Tibial artery (tissue), 4 donors: ENCODE measurements around the gene ATF7IP.
"Not testable (repeated sequence)": the region's sequence is repeated elsewhere in the genome, so short reads cannot be mapped to it uniquely, and the experiment has no call there.

Experiments
- DNase-seq, 2 donors: peaks; one replicate each; pipeline ENCODE4 v3.0.0-alpha.2; 2019
- H3K27ac ChIP-seq, 2 donors: fragments of 200-600 bp; sonication (generic) in 1 of 2; 1 replicate in 1 of 2; 2 replicates in 1 of 2; pipeline ENCODE4 v1.5.1; 2018 to 2019; ENCODE audit warnings: mild to moderate bottlenecking in 1 of 2
- H3K27me3 ChIP-seq, 2 donors: fragments of 200-600 bp; sonication (generic) in 1 of 2; one replicate each; pipeline versions ENCODE4 v1.5.1 to v1.6.0; 2016 to 2019
- H3K36me3 ChIP-seq, 3 donors: fragments of 200-600 bp; sonication (generic) in 2 of 3; one replicate each; pipeline ENCODE4 v1.5.1; 2016 to 2019; ENCODE audit warnings: mild to moderate bottlenecking in 2 of 3
- H3K4me1 ChIP-seq, 4 donors: fragments of 200-600 bp; sonication (generic) in 2 of 4; 1 replicate in 3 of 4; 2 replicates in 1 of 4; pipeline ENCODE4 v1.5.1; 2016 to 2019
- H3K4me3 ChIP-seq, 2 donors: fragments of 200-600 bp; sonication (generic) in 1 of 2; 1 replicate in 1 of 2; 2 replicates in 1 of 2; pipeline ENCODE4 v1.5.1; 2018 to 2019; ENCODE audit warnings: mild to moderate bottlenecking in 2 of 2
- H3K9me3 ChIP-seq, 3 donors: fragments of 200-600 bp; sonication (generic) in 1 of 3; one replicate each; pipeline ENCODE4 v1.5.1; 2016 to 2019
- intact Hi-C: fragments of 100-400 bp; cut with DNase I; formaldehyde crosslinking; loops from one replicate; pipeline ENCODE4 v1.15.0; 2023; ENCODE audit warnings: low total_unique reads
- TF ChIP-seq, protein P1 (sequence below), 2 experiments: fragments of 200-600 bp in 1 of 2; fragments of 450-650 bp in 1 of 2; IDR thresholded peaks; one replicate each; pipeline ENCODE4 v1.5.1; 2017 to 2019; ENCODE audit warnings: antibody characterized with exemption in 2 of 2, mild to moderate bottlenecking in 1 of 2, moderate library complexity in 1 of 2

Gene ATF7IP

DNA sequence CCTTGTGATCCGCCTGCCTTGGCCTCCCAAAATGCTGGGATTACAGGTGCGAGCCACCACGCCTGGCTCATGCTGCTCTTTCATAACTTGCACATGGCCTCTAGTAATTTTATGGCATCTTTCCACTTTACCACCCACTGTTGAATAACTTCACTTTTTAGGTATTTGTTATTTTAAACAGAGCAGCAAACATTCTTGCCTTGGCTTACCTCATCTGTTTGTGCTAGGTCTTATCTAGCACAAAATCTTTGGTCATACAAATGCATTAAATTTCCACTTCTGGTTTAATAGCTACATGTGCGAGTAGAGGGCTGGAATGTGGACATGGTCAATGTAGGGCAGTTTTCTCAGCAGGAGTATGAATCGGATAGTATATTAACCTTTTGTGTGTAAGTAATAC is 38.8 kb upstream of the ATF7IP start:
- Histone ChIP-seq H3K36me3 (no peaks in the 10 kb centered on the region), H3K27me3 (no peaks in the 10 kb centered on the region), H3K4me1 (no peaks in the 10 kb centered on the region), H3K27ac (no peak overlapping the region), H3K9me3 (peaks cover 0 to 2% (median 0%) of the 10 kb centered on the region in 3 donors), H3K4me3 (no peak overlapping the region)
- intact Hi-C loops, result no loop called here
- DNase-seq, result no peak
- TF ChIP-seq, protein P1, sequence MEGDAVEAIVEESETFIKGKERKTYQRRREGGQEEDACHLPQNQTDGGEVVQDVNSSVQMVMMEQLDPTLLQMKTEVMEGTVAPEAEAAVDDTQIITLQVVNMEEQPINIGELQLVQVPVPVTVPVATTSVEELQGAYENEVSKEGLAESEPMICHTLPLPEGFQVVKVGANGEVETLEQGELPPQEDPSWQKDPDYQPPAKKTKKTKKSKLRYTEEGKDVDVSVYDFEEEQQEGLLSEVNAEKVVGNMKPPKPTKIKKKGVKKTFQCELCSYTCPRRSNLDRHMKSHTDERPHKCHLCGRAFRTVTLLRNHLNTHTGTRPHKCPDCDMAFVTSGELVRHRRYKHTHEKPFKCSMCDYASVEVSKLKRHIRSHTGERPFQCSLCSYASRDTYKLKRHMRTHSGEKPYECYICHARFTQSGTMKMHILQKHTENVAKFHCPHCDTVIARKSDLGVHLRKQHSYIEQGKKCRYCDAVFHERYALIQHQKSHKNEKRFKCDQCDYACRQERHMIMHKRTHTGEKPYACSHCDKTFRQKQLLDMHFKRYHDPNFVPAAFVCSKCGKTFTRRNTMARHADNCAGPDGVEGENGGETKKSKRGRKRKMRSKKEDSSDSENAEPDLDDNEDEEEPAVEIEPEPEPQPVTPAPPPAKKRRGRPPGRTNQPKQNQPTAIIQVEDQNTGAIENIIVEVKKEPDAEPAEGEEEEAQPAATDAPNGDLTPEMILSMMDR (IDR thresholded peaks at IDR 0.05), result no peak

DNA sequence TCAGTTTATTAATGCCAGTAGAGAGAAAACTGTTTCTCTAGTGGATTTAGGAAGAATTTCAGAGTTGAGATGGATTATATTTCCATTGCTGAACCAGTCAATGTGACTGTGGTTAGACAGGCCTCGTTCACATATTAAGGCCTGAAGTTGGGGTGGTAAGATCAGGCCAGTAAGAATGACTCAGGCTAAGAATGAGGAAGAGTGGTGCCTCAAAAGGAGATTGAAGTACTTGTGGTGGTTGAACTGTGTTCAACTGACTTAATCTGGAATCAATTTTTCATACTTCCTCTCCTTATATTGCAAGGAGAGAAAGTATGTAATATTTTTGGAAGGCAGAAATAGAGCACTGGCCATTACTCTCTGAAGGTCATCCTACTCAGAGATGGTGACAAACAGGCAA is 37.8 kb upstream of the ATF7IP start:
- TF ChIP-seq, protein P1 (IDR thresholded peaks at IDR 0.05), result no peak
- intact Hi-C loops, result no loop called here
- H3K27me3 ChIP-seq, result no peaks in the 10 kb centered on the region
- H3K9me3 ChIP-seq, result peaks cover 0 to 11% (median 0%) of the 10 kb centered on the region in 3 donors
- no peaks in the 10 kb centered on the region for H3K36me3 ChIP-seq
- no peak for DNase-seq
- H3K4me1 ChIP-seq, result no peaks in the 10 kb centered on the region
- no peak overlapping the region for H3K27ac ChIP-seq
- no peak overlapping the region for H3K4me3 ChIP-seq

DNA sequence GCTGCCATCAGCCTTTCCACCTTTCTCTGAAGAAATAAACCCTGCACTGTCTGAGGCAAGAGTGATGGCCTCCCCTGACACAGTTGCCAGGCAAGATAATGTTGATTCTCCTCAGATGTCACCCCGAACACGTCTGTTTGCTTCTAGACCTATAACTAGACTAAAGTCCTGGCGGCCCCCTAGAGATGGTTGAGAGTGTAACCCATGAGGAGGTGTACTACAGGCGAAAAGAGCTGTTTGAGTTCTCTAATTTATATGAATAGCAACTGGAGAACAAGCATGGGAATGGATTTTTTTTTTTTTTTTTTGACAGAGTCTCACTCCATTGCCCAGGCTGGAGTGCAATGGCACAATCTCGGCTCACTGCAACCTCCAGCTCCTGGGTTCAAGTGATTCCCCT is 33.0 kb upstream of the ATF7IP start:
- H3K4me1 ChIP-seq, result no peaks in the 10 kb centered on the region
- no peak for DNase-seq
- H3K4me3 ChIP-seq, result no peak overlapping the region
- no peak overlapping the region for H3K27ac ChIP-seq
- peaks cover 0 to 13% (median 0%) of the 10 kb centered on the region in 3 donors for H3K9me3 ChIP-seq
- no peaks in the 10 kb centered on the region for H3K27me3 ChIP-seq
- TF ChIP-seq, protein P1 (IDR thresholded peaks at IDR 0.05), result no peak
- H3K36me3 ChIP-seq, result no peaks in the 10 kb centered on the region
- intact Hi-C loops, result no loop called here

DNA sequence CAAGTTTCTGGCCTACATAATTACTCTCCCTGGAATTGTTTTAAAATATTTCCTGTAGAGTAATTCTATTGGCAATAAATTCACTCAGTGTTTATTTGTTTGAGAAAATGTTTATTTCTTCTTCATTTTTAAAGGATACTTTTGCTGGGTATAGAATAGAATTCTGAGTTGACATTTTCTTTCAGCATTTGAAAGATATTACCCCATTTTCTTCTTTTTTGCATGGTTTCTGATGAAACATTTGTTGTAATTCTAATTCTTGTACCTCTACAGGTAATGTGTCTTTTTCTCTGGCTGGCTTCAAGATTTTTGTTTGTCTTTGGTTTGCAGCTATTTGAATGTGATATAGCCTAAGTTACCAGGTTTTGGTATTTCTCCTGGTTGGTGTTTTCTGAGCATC is 25.1 kb upstream of the ATF7IP start:
- TF ChIP-seq, protein P1 (IDR thresholded peaks at IDR 0.05), result no peak
- H3K27me3 ChIP-seq, result no peaks in the 10 kb centered on the region
- H3K27ac ChIP-seq, result no peak overlapping the region
- no peak for DNase-seq
- no peaks in the 10 kb centered on the region for H3K4me1 ChIP-seq
- intact Hi-C loops, result no loop called here
- H3K4me3 ChIP-seq, result no peak overlapping the region
- H3K36me3 ChIP-seq, result no peaks in the 10 kb centered on the region
- H3K9me3 ChIP-seq, result peaks cover 2 to 22% (median 17%) of the 10 kb centered on the region in 3 donors

DNA sequence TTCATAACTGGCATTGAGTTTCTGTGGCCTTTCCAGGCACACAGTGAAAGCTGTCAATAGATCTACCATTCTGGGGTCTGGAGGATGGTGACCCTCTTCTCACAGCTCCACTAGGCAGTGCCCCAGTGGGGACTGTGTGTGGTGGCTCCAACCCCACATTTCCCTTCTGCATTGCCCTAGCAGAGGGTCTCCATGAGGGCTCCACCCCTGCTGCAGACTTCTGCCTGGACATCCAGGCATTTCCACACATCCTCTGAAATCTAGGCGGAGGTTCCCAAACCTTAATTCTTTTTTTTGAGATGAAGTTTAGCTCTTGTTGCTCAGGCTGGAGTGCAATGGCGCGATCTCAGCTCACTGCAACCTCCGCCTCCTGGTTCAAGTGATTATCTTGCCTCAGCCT is 14.0 kb upstream of the ATF7IP start:
- H3K4me3 ChIP-seq, intact Hi-C loops, DNase-seq, H3K27ac ChIP-seq, H3K9me3 ChIP-seq, H3K4me1 ChIP-seq, H3K27me3 ChIP-seq, H3K36me3 ChIP-seq: not testable (repeated sequence)

DNA sequence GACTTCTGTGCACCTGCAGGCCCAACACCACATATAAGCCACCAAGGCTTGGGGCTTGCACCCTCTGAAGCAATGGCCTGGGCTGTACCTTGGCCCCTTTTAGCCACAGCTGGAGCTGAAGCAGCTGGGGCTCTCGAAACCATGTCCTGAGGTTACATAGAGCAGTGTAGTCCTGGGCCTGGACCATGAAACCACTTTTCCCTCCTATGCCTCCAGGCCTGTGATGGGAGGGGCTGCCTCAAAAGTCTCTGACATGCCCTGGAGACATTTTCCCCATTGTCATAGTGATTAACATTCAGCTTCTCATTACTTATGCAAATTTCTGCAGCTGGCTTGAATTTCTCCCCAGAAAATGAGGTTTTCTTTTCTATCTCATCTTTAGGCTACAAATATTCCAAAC is 13.4 kb upstream of the ATF7IP start:
- H3K27ac ChIP-seq, intact Hi-C loops, H3K27me3 ChIP-seq, DNase-seq, H3K4me1 ChIP-seq, H3K9me3 ChIP-seq, H3K4me3 ChIP-seq, H3K36me3 ChIP-seq: not testable (repeated sequence)

DNA sequence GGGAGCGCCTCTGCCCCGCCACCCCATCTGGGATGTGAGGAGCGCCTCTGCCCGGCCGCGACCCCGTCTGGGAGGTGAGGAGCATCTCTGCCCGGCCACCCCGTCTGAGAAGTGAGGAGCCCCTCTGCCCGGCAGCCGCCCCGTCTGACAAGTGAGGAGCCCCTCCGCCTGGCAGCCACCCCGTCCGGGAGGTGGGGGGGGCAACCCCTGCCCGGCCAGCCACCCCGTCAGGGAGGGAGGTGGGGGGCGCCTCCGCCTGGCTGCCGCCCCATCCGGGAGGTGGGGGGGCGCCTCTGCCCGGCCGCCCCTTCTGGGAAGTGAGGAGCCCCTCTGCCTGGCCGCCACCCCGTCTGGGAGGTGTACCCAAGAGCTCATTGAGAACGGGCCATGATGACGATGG is 10.8 kb upstream of the ATF7IP start:
- DNase-seq, H3K4me1 ChIP-seq, intact Hi-C loops, H3K27me3 ChIP-seq, H3K4me3 ChIP-seq, H3K9me3 ChIP-seq, H3K36me3 ChIP-seq, H3K27ac ChIP-seq: not testable (repeated sequence)
